Ovary (tissue), 3 donors: ENCODE measurements around the gene CACNA1C.

Experiments
- POLR2A ChIP-seq: fragments of 450-650 bp; IDR thresholded peaks from one replicate; pipeline ENCODE4 v1.6.1; 2017; ENCODE audit warnings: antibody characterized with exemption, mild to moderate bottlenecking, moderate library complexity
- TF ChIP-seq, protein P1 (sequence below), 3 donors: fragments of 450-650 bp in 2 of 3; fragments of 200-600 bp in 1 of 3; IDR thresholded peaks; one replicate each; pipeline versions ENCODE4 v1.5.1 to v1.8.0; 2016 to 2022; ENCODE audit warnings: antibody characterized with exemption in 3 of 3, mild to moderate bottlenecking in 1 of 3
- donor health status: DM: no; HTN: no; CAD: no.

DNA sequence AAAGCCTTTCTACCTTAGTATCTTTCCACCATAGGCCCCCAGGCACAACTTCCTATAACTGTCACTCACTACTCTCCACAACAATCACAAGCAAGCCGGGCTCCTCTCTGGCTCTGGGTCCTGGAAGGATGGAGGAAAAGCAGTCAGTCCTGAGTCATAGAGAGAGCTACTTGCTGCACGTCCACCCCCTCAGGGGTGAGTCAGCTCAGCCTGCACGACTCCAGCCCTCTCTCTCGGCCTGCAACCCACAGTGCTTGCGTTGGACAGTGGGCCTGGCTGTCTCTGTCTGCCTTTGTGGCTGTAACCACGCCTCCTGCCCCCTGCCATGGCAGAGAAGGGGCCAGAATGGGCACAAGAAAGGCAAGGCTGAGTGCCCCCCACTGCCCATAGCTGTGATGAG lies 587.9 kb downstream of the CACNA1C start:
- TF ChIP-seq POLR2A = no peak
- TF ChIP-seq, protein P1, sequence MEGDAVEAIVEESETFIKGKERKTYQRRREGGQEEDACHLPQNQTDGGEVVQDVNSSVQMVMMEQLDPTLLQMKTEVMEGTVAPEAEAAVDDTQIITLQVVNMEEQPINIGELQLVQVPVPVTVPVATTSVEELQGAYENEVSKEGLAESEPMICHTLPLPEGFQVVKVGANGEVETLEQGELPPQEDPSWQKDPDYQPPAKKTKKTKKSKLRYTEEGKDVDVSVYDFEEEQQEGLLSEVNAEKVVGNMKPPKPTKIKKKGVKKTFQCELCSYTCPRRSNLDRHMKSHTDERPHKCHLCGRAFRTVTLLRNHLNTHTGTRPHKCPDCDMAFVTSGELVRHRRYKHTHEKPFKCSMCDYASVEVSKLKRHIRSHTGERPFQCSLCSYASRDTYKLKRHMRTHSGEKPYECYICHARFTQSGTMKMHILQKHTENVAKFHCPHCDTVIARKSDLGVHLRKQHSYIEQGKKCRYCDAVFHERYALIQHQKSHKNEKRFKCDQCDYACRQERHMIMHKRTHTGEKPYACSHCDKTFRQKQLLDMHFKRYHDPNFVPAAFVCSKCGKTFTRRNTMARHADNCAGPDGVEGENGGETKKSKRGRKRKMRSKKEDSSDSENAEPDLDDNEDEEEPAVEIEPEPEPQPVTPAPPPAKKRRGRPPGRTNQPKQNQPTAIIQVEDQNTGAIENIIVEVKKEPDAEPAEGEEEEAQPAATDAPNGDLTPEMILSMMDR (IDR thresholded peaks at IDR 0.05) = no peak
